Testis (tissue), 3 donors: ENCODE results near the gene MAPK10. TPM values are rescaled to one million over a fixed set of nuclear protein-coding genes. Genes with fewer than 3 reads are reported as not detected.
"Not testable (repeated sequence)": the region's sequence is repeated elsewhere in the genome, so short reads cannot be mapped to it uniquely, and the experiment has no call there.

Source experiments
- DNase-seq: peaks from one replicate; pipeline ENCODE4 v3.0.0-alpha.2; 2019
- H3K27ac ChIP-seq, 2 donors: fragments of 200-600 bp; sonication (generic); one replicate each; pipeline ENCODE4 v1.5.1; 2019
- H3K27me3 ChIP-seq: fragments of 200-600 bp; sonication (generic); one replicate; pipeline ENCODE4 v1.5.1; 2019
- H3K36me3 ChIP-seq: fragments of 200-600 bp; sonication (generic); one replicate; pipeline ENCODE4 v1.5.1; 2017; ENCODE audit warnings: low read depth; ENCODE audit errors: missing control alignments
- H3K4me1 ChIP-seq: fragments of 200-600 bp; sonication (generic); one replicate; pipeline ENCODE4 v1.5.1; 2019
- H3K4me3 ChIP-seq, 2 donors: fragments of 200-600 bp; sonication (generic); one replicate each; pipeline ENCODE4 v1.5.1; 2017 to 2019
- H3K9me3 ChIP-seq: fragments of 200-600 bp; sonication (generic); one replicate; pipeline ENCODE4 v1.5.1; 2017
- CTCF ChIP-seq, 3 experiments: fragments of 450-650 bp in 2 of 3; fragments of 200-600 bp in 1 of 3; sonication (generic) in 1 of 3; IDR thresholded peaks; one replicate each; pipeline ENCODE4 v1.5.1; 2016 to 2019; ENCODE audit warnings: antibody characterized with exemption in 3 of 3, mild to moderate bottlenecking in 2 of 3, moderate library complexity in 1 of 3
- POLR2A ChIP-seq: fragments of 450-650 bp; IDR thresholded peaks from one replicate; pipeline ENCODE4 v1.6.1; 2017; ENCODE audit warnings: antibody characterized with exemption, mild to moderate bottlenecking, moderate library complexity
- WGBS, 2 donors: methylation state at CpG; one replicate each; pipeline ENCODE4 v1.1.5; 2018; 5-methylcytosine and 5-hydroxymethylcytosine counted together
- intact Hi-C: fragments of 100-400 bp; cut with DNase I; formaldehyde crosslinking; loops from one replicate; pipeline ENCODE4 v1.15.1; 2023; ENCODE audit warnings: low total_unique reads
- polyA plus RNA-seq: library from polyadenylated mRNA; stranded (reverse); fragments of 350-450 nt; fragmentation: Illumina TruSeq; extraction: RNeasy Lipid Tissue Mini Kit (QIAGEN cat#74804); gene quantifications from one replicate; pipeline ENCODE4 v1.2.3, GENCODE V29; 2014; ENCODE audit warnings: low read depth, low replicate concordance; ENCODE audit not compliant: insufficient read depth
- total RNA-seq, 2 donors: library from RNA; depleted of rRNA; stranded (reverse); fragments of >200 nt; gene quantifications; one replicate each; pipeline ENCODE4 v1.2.3, GENCODE V29; 2016

MAPK10 gene
- total and polyA plus RNA-seq, 3 donors from 2014 or later, result 56.1 to 64.6 (median 61.1) TPM

DNA sequence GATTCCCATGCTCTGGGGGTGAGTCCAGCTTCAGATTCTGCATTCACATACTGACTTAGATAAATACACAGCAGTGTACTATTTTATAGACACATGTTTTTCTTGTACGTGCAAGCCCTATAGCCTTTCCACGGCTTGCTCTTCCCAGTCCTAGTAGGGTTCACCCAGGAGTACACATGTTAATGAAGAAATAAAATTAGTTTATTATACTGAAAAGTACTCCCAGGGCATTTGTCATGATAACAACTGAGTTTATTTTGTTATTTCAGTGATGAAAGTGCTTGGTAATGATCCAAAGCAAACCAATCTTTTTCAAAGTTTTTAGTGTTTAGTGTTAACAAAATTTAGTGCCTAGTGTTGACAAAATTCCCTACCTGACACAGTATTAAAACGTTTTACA is 21.3 kb downstream of the MAPK10 start:
- H3K36me3 ChIP-seq, result no peaks in the 10 kb centered on the region
- no peak for DNase-seq
- H3K27ac ChIP-seq, result no peak overlapping the region
- H3K4me3 ChIP-seq, result no peak overlapping the region
- intact Hi-C loops, result no loop called here
- no peaks in the 10 kb centered on the region for H3K27me3 ChIP-seq
- no peaks in the 10 kb centered on the region for H3K9me3 ChIP-seq
- WGBS, 2 donors, result 33 to 38% methylated on average over 3 of the region's 3 CpGs
- H3K4me1 ChIP-seq, result no peaks in the 10 kb centered on the region
- TF ChIP-seq CTCF (IDR thresholded peaks at IDR 0.05), result no peak
- no peak for TF ChIP-seq POLR2A

DNA sequence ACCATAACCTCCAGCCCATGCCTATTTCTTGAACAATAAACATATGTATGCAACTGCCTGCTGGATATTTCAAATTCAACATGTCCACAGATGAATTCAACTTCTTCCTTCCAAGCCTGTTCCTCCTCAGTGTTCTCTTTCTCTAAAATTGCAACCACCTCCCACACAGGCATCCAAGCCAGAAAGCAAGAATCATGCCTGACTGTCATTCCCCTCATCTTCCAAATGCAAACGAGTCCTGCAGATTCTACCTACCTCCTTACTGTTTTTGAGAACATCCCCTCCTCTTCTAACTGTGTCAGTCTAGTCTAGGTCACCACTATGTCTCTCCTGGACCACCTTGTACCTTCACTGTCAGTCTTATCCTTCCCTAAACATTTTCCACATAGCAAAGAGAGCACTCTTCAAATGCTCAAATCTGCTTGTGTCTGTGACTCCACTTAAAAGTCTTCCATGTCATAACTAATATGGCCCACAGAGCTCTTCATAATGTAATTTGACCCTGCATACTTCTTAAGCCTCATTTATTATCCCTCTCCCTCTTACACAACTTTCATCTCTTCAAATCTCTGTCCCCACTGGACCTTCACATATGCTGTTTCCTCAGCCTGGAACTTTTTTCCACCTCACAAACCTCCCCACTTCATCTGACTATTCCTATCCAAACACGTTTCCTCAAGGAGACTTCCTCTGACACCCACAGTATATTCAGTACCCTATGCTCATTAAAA is 25.7 kb downstream of the MAPK10 start:
- H3K4me3 ChIP-seq, result no peak overlapping the region
- no peak for DNase-seq
- H3K4me1 ChIP-seq, result no peaks in the 10 kb centered on the region
- no peaks in the 10 kb centered on the region for H3K9me3 ChIP-seq
- H3K27me3 ChIP-seq, result no peaks in the 10 kb centered on the region
- H3K27ac ChIP-seq, result no peak overlapping the region
- H3K36me3 ChIP-seq, result no peaks in the 10 kb centered on the region
- intact Hi-C loops, result no loop called here
- TF ChIP-seq POLR2A (no peak), CTCF (IDR thresholded peaks at IDR 0.05) (no peak)
- WGBS, 2 donors, result 54 to 65% methylated on average over 2 of the region's 2 CpGs

DNA sequence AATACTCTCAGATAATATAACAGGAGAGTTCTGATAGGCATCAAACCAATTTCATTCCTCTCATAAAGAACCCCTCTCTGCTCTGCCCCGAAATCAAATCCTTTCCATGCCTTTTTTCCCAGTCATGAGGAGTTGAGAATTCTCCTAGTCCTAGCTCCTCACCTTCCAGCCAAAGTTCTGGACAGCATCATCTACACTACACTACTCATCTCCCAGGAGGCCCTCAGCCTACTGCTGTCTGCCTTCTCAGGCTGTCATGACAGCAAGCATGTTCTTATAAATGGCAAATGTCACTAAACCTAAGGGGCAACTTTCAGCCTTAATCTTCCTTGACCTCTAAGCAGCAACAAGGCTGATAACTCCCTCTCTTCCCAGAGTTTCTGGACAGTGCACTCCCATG is 26.6 kb downstream of the MAPK10 start:
- Histone ChIP-seq H3K36me3 (no peaks in the 10 kb centered on the region), H3K9me3 (no peaks in the 10 kb centered on the region), H3K27ac (no peak overlapping the region), H3K27me3 (no peaks in the 10 kb centered on the region), H3K4me1 (no peaks in the 10 kb centered on the region), H3K4me3 (no peak overlapping the region)
- no peak for TF ChIP-seq CTCF (IDR thresholded peaks at IDR 0.05)
- no peak for TF ChIP-seq POLR2A
- no peak for DNase-seq
- WGBS, 2 donors, result 0 to 27% methylated on average over 1 of the region's 1 CpG
- intact Hi-C loops, result no loop called here

- WGBS, 2 donors, result 31 to 38% methylated on average over 5 of the region's 5 CpGs
- Histone ChIP-seq H3K4me3 (no peak overlapping the region), H3K27me3 (no peaks in the 10 kb centered on the region), H3K36me3 (no peaks in the 10 kb centered on the region), H3K4me1 (no peaks in the 10 kb centered on the region), H3K27ac (peak overlapping the region in 1 of 2 donors; percentile 8), H3K9me3 (no peaks in the 10 kb centered on the region)
- intact Hi-C loops, result no loop called here
- DNase-seq, result peak; percentile 18
- TF ChIP-seq POLR2A, result no peak
- TF ChIP-seq CTCF (IDR thresholded peaks at IDR 0.05), result no peak
These were observed 28.7 kb downstream of the MAPK10 start for GRCh38 chr4:86330961-86331742.

GRCh38 chr4:86330411-86330810 is 29.4 kb downstream of the MAPK10 start:
- H3K27ac ChIP-seq, DNase-seq, intact Hi-C loops, H3K4me3 ChIP-seq, H3K27me3 ChIP-seq, H3K36me3 ChIP-seq, H3K4me1 ChIP-seq, H3K9me3 ChIP-seq: not testable (repeated sequence)
- 73 to 74% methylated on average over 5 of the region's 5 CpGs for WGBS, 2 donors
